Measurements from ENCODE around the gene HIVEP2. TPM values are rescaled to one million over a fixed set of nuclear protein-coding genes. Genes with fewer than 3 reads are reported as not detected.

The HIVEP2 gene
- total and polyA plus RNA-seq, 2 donors (not counting 3 experiments of a cell fraction or from before 2014, with no cell fraction given): 1.3 to 4.7 TPM

DNA sequence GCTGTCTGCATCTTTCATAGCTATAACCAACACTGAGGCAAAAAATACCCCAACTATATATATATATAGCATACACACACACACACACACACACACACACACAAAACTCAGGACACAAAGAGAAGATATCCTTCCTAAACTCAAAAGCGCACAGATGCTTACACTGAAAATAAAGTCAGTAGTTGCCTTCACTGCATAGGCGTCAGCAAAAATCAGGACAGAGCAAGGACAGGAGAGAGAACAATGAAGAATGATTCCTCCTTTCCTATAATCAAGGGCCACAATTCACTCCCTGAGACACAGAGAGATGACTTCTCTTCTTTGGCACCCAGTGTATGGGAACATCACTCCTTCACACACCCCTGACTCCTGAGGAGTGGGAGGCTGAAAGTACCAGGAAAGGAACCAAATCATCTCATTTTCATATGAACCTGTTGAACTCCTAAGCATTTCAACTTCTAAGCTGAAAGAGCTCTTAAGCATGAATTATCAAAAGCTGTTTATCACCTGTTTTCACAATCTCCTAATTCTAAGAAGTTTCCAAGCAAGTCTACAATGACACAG is 141.4 kb downstream of the HIVEP2 start:
- Histone ChIP-seq H3K9ac (replicated peaks; ENCODE audit: extremely low read depth, insufficient read depth, low read length) (no peak overlapping the region), H3K4me3 (replicated peaks in 1 of 3; ENCODE audit: insufficient read depth in 1 of 3, low read depth in 1 of 3, low read length in 3 of 3) (no peak overlapping the region), H3K27me3 (ENCODE audit: control insufficient read depth in 2 of 2, insufficient read depth in 2 of 2, low read length in 2 of 2) (no peaks in the 10 kb centered on the region), H3K4me2 (ENCODE audit: insufficient read depth, low read length) (no peak overlapping the region), H3K36me3 (ENCODE audit: control insufficient read depth in 2 of 2, extremely low read depth in 1 of 2, insufficient read depth in 2 of 2, low read length in 2 of 2) (no peaks in the 10 kb centered on the region), H4K20me1 (replicated peaks; ENCODE audit: control insufficient read depth, extremely low read depth, insufficient read depth, low read length) (no peaks in the 10 kb centered on the region), H3K27ac (ENCODE audit: insufficient read depth, low read depth, low read length) (no peak overlapping the region), H3K9me3 (replicated peaks; ENCODE audit: control insufficient read depth, insufficient read depth, low read length) (no peaks in the 10 kb centered on the region), H2AFZ (ENCODE audit: low read depth, low read length) (no peak overlapping the region), H3K79me2 (ENCODE audit: control insufficient read depth, insufficient read depth, low read length) (no peaks in the 10 kb centered on the region), H3K4me1 (ENCODE audit: control insufficient read depth, extremely low read depth, insufficient read depth, low read length) (peaks cover 5% of the 10 kb centered on the region), H3K9me1 (replicated peaks; ENCODE audit: control insufficient read depth, extremely low read depth, insufficient read depth, low read length) (no peaks in the 10 kb centered on the region)
- DNase-seq (ENCODE audit: low read depth, low spot score): no peak
- no TSS peak for BruUV-seq (replicated peaks)
- no peak for FAIRE-seq
- TF ChIP-seq, protein P1, sequence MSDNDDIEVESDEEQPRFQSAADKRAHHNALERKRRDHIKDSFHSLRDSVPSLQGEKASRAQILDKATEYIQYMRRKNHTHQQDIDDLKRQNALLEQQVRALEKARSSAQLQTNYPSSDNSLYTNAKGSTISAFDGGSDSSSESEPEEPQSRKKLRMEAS (IDR thresholded peaks at IDR 0.05; ENCODE audit: insufficient read depth, insufficient read length): no peak
- TF ChIP-seq JUN (IDR thresholded peaks at IDR 0.05; ENCODE audit: borderline replicate concordance, insufficient read depth, insufficient read length, low read depth) (no peak), GATA2 (IDR thresholded peaks at IDR 0.05; ENCODE audit: insufficient read depth, insufficient read length, low read depth, low read length) (no peak), POLR2AphosphoS5 (IDR thresholded peaks at IDR 0.05; ENCODE audit: insufficient read depth, low read depth, low read length) (no peak), EZH2 (IDR thresholded peaks at IDR 0.05; ENCODE audit: borderline replicate concordance, low read depth, low read length, severe bottlenecking) (no peak), POLR2A (IDR thresholded peaks at IDR 0.05; ENCODE audit: low read depth, low read length) (no peak), MYC (IDR thresholded peaks at IDR 0.05; ENCODE audit: low read depth, low read length) (no peak), FOS (IDR thresholded peaks at IDR 0.05; ENCODE audit: borderline replicate concordance, insufficient read depth, low read length) (no peak)
- TF ChIP-seq, protein P2, sequence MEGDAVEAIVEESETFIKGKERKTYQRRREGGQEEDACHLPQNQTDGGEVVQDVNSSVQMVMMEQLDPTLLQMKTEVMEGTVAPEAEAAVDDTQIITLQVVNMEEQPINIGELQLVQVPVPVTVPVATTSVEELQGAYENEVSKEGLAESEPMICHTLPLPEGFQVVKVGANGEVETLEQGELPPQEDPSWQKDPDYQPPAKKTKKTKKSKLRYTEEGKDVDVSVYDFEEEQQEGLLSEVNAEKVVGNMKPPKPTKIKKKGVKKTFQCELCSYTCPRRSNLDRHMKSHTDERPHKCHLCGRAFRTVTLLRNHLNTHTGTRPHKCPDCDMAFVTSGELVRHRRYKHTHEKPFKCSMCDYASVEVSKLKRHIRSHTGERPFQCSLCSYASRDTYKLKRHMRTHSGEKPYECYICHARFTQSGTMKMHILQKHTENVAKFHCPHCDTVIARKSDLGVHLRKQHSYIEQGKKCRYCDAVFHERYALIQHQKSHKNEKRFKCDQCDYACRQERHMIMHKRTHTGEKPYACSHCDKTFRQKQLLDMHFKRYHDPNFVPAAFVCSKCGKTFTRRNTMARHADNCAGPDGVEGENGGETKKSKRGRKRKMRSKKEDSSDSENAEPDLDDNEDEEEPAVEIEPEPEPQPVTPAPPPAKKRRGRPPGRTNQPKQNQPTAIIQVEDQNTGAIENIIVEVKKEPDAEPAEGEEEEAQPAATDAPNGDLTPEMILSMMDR (IDR thresholded peaks at IDR 0.05; ENCODE audit: extremely low read depth in 1 of 2, insufficient read depth in 1 of 2, low read depth in 1 of 2, low read length in 2 of 2): no peak
- intact Hi-C loops (cut with micrococcal nuclease): no loop called here
- ChIA-PET CTCF (no interaction called here), POLR2A (no interaction called here)
- dilution Hi-C loops (cut with MboI; ENCODE audit: extremely low pct_ligation_motif_present, low sequenced_read_pairs): no loop called here
